Inferior parietal cortex (tissue), 1 donor: ENCODE results near the gene KNOP1.

ENCODE experiments used
- DNase-seq: peaks from one replicate; pipeline ENCODE4 v3.0.0-alpha.2; 2016; ENCODE audit errors: extremely low spot score

The KNOP1 gene

DNA sequence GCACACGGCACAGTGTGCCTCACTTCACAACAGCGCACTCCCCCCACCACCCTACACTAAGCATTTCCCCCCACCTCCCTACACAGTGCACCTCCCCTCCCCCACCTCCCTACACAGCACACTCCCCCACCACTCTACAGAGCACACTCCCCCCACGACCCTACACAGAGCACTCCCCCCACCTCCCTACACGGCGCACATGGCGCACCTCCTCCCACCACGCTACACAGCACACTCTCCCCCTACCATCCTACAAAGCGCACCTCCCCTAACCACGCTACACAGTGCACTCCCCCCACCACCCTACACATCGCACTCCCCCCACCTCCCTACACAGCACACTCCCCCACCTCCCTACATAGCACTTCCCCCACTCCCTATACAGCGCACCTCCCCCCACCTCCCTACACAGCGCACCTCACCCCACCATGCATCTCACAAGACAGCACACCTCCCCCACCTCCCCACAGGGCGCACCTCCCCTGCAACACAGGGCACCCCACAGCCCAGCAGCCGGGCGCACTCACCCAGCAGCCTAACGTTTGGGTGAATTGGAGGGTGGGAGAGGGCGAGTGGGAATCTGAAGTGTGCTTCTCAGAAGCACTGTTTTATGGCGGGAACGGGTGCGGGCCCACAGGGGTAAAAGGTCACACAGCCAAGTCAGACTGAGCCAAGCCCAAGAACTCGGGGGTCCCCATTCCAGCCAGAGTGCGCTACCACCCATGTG is 10.3 kb downstream of the KNOP1 start:
- DNase-seq = no peak

DNA sequence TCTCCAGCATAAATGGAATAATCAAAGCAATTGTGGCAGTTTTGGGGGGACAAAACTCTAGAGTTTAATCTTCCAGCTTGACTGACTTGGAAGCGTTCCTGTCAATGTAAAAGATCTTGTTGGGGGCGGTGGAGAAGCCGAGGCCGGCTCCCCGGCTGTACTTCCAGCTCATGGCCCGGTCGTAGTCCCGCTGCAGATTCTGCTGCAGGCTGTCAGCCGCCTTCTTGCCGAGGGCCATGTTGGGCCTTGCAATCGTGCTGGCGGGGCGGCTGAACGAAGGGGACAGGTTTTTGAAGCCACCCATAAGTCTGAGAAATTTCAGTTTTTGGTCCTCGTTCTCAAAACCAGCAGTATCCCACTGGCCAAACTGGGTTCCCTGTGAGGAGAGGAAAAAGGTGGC is 11.2 kb downstream of the KNOP1 start:
- no peak for DNase-seq

DNA sequence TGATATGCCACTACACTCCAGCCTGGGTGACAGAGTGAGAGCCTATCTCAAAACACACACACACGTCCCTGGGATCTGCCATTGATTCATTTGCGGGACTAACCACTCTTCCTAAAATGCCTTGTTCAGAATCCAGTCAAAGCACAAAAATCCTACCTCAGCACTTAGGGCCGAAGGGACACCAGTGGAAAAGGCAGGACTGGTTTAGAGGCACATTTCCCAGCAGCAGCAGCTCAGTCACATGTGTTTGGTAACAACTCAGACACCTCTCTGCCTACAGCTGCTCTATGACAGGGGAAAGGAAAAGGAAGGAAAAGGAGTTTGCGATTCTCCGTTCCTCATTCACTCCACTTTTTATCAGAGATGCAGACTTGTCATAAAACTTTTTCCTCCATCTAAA is 12.2 kb downstream of the KNOP1 start:
- DNase-seq = no peak

DNA sequence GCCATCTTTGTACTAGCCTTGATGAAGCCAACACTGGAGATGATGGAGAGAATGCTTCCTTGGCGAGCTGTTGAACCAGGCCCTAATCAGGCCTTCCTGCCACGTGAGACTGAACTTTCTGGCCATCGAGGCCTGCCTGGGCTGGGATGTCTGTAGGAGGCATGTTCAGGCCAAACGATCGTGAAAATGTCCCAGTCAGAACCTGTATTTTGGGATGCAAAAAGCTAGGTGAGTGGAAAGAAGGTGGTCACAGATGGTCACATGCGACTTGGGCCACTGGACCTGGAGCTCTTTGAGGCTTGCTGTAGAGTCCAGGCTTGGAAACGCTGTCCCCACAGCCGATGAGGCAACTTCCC is 12.9 kb downstream of the KNOP1 start:
- DNase-seq = no peak

GRCh38 chr16:19704321-19705145 is 13.5 kb downstream of the KNOP1 start:
- no peak for DNase-seq

DNA sequence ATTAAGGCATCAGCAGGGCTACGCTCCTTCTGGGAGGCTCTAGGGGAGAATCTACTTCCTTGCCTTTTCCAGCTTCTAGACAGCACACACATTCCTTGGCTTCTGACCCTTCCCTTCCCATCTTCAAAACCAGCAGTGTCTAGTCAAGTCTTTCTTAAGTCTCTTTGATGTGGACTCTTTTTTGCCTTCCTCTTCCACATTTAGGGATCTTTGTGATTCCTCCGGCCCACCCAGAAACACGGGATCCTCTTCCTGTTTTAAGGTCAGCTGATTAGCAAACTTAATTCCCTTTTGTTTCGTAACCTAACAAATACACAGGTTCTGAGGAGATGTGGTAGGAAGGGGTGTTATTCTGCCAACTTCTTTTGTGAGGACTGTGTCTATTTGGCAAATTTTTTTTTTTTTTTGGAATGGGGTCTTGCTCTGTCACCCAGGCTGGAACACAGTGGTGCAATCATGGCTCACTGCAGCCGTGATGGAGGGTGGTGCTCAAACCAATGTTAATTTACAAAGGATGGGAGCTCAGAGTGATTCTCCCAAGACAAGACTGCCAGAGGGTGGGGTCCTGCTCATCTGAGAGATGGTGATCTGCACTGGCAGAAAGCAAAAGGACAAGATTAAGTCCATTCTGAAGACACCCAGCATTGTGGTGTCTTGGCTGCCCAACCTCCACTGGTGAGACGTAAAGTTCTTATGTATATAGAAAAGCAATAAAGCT is 14.7 kb downstream of the KNOP1 start:
- no peak for DNase-seq

GRCh38 chr16:19701091-19701490 is 16.9 kb downstream of the KNOP1 start:
- no peak for DNase-seq

DNA sequence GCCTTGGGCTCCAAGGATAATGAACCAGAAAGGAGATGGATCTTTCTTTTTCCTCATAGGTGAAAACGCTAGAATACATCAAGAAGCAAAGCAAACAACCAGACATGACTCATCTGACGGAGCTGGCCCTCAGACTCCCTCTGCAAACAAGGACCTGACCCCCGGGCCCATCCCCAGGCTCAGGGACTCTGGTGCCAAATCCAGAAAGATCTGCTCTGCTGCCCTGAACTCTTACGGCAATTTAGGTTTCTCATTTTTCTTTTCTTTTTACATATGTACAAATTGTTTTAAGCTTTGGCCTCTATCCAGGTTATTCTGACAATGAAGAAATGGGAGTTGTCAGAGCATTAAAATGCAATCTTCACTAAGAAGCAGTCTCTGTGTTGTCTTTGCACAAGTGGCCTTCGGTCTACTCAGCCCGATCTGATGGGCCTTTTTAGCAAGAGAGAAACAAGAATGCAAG is 17.7 kb downstream of the KNOP1 start:
- DNase-seq = no peak

DNA sequence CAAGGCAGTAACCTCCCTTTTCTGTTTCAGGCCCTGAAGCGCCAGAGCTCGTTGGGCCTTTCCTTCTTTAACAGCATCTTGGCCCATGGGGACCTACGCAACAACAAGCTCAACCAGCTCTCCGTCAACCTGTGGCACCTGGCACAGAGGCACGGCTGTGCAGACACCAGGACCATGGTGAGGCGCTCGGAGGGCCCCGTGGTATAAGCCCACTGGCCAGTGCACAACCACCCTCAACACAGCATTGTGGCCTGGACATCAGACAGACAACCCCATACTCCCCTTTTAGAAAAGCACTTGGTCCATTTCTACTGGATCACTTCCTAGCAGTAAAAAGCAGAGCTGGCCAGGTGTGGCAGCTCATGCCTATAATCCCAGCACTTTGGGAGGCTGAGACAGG is 18.6 kb downstream of the KNOP1 start:
- DNase-seq = no peak

- DNase-seq = no peak
Observed at GRCh38 chr16:19698480-19699465, 19.3 kb downstream of the KNOP1 start.

DNA sequence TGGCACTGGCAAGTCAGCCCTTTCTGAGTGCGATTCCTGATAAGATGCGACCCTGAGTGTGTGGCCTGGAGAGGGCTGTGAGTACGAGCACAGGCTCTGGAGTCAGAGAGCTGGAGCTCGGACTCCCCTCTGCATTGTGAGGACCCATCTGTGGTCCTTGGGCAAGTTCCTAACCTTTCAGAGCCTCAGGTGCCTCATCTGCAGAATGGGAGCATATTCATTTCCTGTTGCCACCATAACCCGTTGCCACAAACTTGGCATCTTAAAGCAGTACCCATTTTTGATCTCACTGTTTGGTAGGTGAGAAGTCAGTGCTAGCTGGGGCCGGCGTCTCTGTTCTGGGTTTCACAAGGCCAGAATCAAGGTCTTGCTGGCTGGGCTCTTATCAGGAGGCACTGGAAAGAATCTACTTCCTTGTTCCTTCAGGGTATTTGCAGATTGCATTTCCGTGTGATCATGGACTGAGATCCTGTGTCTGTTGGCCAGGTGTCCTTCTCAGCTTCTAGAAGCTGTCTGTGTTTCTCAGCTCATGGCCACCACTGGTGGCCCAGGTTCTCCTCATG is 20.2 kb downstream of the KNOP1 start:
- no peak for DNase-seq

DNA sequence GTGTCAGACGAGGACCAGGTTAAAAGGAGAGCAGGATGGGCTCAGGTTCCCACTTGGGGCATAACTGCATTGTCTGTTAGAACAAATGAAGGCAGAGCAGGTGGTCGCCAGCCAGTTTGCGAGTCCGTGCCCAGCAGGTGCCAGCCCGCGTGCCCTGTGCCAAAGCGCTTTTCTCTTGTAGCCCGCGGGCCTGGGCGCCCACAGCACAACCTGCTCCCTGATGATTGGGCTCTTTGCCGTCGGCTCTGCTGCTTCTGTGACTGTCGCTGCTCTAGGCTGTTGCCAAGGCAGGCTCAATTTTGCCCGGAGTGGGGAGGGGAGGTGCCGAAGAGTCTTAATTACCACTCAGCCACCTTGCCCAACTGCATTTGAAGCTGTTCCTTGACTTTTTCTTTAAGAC is 21.1 kb downstream of the KNOP1 start:
- DNase-seq = no peak

DNA sequence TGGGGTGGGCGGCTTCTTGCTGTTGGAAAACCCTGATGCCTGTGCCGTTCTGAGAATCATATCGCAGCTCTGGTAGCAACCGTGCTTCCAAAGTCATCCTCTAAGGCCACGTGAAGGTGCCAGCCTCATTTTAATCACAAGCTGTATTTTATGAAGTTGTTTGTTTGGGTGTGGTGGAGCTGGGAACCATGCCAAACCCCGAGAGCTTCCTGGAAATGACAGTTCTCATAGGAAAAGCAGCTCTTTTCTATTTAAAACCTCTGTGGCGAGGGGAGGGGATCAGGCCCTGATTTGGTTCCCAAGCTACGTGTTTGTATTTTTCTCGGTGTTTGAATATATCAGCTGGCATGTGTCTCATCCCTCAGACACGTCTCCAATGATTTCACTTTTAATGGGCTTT is 21.7 kb downstream of the KNOP1 start:
- DNase-seq = no peak

DNA sequence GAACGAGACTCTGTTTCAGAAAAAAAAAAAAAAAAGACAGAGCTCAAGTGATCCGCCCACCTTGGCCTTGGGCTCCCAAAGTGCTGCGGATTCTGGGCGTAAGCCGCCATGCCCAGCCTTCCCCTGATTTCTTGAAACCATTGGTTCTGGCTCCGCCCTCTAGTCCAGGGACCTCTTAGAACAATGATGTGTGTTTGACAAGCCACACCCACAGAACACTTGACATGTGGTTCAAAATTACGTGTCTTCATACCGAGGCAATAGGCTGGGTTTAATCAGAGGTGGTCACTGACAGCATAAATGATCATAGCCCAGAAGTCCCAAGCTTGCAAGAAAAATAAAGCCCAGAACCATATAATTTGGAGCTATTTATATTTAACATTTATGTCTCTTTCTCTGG is 23.0 kb downstream of the KNOP1 start:
- DNase-seq = no peak

GRCh38 chr16:19691161-19691711 is 26.8 kb downstream of the KNOP1 start:
- no peak for DNase-seq

DNA sequence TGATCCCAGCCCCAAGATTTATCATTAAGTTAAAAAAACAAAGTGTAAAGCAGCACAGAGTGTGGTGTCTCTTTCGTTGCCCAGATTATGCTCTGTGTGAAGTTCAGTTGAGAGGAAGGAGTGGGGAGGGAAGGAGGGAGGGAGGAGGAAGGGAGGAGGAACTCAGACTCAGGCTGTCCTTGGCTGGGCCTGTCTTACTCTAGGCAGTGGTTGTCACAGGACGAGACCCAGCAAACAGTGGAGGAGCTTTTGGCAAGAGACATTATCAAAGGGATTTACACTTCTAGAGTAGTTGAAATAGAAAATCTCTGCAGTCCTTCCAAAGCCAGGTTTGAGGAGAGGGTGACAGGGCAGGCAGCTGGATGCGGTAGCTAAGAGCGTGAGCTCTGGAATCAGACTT is 27.8 kb downstream of the KNOP1 start:
- no peak for DNase-seq

DNA sequence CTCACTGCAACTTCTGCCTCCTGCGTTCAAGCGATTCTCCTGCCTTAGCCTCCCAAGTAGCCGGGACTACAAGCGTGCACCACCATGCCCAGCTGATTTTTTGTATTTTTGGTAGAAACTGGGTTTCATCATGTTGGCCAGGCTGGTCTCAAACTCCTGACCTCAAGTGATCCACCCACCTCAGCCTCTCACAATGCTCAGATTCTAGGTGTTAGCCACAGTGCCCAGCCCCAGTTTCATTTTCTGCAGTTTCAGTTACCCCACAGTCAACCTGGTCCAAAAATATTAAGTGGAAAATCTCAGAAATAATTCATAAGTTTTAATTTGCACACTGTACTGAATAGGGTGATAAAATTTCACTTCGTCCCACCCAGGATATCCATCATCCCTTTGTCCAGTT is 28.7 kb downstream of the KNOP1 start:
- DNase-seq = no peak

DNA sequence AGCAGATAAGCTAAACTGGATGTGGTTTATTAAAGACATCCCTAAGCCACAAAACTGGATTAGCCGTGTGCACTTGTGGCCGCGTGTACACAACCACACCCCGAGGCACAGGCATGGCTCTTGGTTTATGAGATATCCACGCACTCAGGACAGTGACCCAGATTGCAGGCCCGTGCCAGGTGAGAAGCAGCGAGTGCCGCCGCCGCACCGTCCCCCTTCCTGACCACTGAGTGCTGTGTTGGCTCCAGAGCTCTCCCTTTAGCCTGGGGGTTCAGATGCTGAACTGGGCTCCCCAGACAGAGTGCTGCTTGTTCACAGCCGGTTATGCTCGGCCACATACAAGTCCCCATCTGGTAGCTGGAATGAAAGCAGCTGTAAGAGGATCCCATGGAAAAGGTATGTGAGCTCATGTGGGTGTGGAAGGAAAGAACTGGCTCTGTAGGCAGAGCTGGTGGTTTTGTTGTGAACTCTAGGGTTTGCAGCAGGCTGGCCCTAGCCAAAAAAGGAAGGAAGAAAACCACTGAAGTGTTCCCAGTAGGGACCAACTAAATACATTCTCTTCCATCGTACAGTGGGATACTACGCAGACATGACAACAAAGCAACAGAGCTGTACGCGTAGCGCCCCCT is 29.5 kb downstream of the KNOP1 start:
- no peak for DNase-seq

DNA sequence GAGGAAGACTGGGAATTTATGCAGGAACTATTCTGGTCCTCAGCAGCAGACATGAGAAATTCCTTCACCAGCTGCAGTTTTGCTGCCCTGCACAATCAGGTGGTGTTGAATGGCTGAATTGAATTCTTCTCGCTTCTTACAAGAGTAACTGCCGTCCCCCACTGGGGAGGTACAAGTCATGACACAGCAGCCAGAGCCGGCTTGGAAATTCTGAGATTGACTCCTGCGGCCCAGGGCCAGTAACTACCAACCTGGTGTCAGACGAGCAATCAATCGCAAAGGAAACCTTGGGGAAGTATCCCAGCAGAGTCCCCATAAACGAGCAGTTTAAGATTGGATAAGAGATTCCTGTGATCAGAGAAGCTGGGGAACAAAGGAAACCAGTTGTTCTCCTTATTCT is 30.7 kb downstream of the KNOP1 start:
- no peak for DNase-seq

DNA sequence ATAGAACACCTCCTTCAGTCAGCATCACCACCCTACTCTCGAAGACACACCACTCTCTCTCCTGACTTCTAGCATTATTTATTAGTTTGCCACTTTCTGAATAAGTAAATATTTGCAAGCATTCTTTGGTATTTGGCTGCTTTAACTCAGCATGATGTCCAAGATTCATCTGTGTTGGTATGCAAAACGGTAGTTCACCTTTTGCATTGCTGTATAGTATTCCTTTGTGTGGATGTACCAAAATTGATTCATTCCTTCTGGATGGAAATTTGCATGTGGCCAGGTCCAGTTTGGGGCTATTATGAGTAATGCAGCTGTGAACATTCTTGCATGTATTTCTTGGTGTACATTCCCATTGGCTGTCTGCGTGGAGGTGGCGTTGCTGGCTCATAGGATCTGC is 32.9 kb downstream of the KNOP1 start:
- DNase-seq = no peak
